Cortex of kidney (tissue), 1 donor: ENCODE measurements around the gene RBMS2.

Experiments
- DNase-seq: peaks from one replicate; lab custom pipeline; 2025; lab: John Stamatoyannopoulos, UW

The RBMS2 gene

DNA sequence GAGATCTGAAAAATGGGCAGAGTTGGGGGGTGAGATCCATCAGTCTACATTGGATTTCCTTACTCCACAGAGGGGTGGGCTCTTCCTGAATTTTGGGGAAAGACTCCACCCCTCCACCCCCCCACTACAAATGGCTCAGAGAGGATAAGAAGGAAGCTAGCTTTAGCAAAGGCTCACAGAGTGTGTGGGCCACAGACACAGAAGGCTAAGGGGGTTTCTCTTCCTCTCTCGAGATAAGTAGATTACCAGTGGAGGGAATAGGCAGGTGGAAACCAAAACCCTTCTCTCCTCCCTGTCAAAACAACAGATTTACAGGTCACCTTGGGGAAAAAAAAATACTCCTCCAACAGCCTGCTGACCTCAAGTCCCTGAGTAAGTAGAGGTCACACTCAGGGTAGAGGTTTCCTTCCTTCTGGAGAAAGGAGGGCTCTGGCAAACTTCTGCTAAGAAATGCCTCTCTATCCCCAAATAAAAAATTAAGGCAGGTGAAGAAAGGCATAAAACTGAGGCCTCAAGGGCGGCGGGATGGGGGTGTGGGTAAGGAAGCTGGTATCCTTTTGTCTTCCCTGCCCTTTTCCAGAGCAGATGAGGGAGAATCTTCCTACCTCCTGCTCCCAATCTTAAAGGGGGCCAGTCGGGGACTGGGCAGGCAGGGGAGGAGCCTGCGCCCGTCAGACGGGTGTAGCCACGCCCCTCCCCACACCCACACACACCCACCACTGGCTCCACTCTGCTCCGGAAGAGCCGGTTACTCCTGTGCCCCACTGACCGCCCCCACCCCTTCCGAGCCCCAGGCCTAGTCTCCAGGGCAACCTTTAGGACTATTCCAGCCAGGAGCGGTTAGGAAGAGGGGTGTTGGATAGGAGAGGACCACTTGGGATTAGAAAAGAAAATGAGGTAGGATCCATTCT, 110.4 kb downstream of the RBMS2 start:
- no peak for DNase-seq

DNA sequence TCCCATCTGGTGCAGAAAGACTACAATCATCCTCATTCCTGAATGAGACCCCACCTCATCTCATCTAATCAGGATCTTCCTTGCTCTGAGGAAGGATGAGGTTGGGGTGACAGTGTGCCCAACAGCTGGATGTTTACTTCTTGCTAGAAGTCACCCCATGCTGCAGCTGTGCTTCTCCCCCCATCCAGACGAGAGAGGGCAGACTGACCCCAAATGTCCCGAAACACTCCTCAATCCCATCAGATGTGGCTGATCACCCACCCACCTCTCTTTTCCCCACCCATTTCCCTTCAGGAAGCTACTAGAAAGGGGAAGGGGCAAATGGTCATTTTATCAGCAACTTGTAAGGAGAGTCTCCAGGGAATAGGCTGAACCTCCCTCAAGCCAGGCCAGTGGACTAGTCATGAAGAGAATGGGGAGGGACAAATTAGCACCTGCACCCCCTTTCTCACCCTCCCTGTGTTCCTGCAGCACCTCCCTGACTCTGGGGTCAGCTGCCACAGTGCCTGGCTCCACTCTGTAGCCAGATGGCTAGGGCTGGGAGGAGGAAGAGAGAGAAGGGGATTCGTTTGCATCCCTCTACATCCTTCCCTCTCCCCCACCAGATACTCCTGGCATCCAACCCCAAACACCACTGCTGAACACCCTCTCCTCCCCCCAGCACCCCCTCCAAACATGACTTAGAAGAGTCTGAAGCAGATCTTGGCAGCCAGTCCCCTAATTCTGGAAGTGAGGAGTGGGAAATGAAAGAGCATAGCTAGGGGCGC, 111.3 kb downstream of the RBMS2 start:
- no peak for DNase-seq

DNA sequence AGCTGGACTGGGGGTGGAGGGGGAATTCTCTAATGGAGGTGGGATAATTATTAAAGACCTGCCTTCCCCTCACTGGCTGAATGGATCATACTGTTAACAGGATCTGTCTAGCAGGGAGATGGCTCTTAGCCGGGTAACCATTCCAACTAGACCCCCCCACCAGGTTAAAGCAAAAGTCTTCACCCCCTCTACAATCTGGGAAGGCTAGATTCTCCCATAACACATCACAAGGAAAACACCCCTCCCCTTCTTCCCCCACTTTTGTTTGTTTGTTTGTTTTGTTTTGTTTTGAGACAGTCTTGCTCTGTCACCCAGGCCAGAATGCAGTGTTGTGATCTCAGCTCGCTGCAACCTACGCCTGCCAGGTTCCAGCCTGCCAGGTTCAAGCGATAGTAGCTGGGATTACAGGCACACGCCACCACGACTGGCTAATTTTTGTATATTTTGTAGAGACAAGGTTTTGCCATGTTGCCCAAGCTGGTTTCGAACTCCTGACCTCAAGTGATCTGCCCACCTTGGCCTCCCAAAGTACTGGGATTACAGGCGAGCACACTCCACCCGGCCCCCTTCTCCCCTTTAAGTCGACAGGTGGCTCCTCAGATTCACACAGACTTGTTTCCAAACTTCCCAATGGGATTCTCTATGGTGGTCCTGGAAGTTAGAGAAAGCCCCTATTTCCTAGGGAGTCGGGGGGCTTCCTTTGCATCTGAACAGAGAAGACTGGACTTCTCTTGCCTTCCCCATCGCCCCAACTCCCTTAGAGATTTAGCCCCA, 112.0 kb downstream of the RBMS2 start:
- DNase-seq: no peak

DNA sequence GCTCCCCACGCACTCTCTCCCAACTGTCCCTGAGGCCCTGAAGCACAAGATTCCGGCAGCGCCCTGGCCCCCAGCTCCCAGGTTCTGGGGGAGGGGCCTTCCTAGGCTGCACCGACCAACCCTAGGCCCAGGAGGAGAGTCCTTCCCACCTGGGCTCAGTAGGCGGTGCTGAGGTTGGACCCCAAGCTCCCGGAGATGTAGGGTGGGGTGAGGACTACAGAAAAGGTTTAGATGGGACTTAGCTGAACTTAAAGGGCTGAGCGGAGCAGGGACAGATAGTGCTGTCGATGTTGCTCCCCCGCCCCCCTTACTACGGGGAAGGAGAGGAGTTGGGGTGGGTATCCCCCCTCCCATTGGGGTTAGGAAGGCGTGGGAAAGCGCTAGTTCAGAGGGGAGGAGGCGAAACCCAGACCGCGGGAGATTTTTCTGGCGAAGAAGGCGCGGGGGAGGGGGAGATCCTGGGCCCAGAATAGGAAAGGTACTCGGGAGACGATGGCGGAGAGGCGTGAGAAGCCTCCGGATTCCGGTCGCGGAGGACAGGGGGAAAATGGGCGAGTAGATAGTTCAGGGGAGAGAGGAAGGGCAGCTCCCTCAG, 112.7 kb downstream of the RBMS2 start:
- DNase-seq: no peak

- no peak for DNase-seq
Observed at GRCh38 chr12:56634837-56635791, 113.5 kb downstream of the RBMS2 start.

DNA sequence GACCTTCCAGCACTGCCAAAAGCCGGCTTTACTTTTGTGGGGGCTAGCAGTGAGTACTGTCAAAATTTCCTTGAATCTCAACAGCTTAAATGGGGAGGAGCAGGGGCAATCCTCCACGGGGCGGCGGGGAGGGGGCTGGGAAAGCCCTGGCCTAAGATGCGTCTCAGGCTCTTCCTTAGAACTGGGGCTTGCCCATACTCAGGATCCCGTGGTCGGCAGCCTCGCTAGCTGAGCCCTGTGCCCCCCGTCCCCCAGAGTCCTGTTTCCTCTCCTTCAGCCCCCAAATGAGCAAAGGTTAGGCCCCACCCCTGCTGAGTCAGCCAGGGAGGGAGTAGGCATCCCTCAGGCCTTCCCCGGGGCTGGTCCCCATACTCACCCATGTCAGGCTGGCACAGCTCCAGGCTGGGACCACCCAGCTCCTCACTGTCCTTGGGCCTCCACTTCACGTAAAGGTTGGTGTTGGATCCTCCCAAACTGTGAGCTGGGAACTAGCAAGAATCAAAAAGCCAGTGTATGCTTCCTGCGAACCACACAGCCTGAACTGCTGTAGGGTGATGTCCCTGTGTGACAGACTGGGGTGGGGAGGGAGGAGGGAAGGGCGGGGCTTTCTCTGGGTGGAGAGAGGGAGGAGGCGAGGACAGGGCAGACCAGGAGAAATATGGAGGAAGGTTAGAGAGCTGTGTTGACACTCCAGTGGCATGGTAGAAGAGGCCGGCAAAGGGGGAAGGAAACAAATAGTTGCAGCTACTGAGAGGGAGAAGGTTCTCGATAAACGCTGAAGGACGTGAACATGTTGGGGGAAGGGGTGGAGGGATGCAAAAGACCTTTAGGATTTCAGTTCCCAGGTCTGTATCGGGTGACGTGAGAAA, 114.4 kb downstream of the RBMS2 start:
- DNase-seq: no peak

DNA sequence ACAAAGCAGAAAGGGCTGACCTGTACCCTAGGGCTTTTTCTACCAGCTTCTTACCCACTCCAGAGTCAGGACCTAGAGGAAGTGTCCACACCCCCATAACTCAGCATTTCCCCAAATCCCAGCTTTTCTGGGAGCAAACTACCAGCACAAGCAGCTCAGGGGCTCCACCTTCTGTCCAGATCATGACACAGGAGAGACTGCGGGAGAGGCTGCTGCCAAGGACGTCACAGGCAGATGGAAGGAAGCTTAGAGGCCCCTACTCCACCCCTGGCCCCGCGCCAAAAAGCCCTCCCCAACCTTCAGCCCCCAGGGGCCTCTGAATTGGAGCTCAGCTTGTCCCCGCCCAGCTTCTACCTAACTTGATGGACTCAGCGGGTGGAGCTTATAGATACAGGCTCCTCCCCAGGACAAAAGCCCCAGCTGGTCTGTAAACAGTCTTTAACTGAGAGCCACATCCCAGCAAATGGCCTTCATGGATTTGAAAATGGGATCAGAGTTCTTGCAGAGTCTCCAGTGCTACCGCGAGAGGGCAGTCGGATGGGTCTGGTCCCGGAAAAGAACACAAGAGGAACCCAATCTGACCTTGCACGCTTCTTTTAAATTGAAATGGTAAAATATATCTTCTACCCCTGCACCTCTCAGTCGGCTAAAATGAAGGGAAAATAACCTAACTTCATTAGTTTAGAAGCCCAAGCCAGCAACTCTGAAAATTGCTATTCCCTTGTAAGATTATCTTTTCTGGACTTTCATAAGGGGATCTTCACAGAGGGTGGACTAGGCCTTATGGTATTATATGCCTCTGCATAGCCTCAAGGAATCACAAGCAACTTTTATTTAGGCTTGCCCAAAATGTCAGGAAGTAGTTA, 115.3 kb downstream of the RBMS2 start:
- DNase-seq: no peak

DNA sequence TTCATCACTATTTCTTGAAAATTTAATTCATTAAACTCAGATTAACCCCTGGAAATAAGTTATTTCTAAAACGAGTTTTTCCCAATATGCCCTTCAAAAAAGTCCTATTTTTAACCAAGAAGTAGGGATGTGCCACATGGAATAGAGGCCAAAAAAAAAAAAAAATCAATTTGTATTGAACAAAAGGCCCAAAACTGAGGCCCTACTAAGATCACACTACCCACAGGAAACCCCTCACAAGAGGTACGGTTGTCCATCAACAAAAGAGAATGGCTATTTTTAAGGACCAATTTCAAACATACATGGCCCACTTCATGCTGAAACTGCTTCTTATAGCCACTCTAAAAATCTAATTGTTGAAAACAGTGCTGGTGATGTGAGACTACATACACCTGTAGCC, 116.0 kb downstream of the RBMS2 start:
- no peak for DNase-seq

DNA sequence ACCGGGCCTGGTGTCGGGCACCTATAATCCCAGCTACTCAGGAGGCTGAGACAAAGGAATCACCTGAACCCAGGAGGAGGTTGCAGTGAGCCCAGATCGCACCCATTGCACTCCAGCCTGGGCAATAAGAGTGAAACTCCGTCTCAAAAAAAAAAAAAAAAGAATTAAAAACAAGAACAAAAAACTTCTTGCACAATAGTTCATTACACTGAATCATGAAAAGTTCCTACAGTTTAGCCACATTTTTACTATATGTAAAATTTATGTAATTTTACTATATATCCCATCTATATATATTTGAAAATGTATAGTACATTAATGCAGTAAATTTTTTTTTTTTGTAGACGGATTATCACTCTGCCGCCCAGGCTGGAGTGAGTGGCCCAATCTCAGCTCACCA, 119.6 kb downstream of the RBMS2 start:
- no peak for DNase-seq

DNA sequence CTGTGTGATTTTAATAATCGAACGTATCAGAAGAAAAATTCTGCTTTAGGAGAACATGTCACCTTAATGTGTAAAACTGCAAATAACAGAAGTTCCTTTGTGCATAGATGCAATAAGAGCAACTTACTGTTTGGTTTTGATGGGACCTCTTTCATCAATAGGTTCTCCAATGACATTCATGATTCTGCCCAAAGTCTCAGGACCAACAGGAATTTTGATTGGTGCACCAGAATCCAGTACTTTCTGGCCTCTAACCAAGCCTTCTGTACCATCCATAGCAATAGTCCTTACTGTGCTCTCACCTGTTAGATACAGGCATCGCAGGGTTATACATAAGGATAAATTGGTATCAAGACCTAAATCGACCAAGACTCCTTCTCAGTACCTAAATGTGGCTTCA, 123.0 kb downstream of the RBMS2 start:
- DNase-seq: no peak

DNA sequence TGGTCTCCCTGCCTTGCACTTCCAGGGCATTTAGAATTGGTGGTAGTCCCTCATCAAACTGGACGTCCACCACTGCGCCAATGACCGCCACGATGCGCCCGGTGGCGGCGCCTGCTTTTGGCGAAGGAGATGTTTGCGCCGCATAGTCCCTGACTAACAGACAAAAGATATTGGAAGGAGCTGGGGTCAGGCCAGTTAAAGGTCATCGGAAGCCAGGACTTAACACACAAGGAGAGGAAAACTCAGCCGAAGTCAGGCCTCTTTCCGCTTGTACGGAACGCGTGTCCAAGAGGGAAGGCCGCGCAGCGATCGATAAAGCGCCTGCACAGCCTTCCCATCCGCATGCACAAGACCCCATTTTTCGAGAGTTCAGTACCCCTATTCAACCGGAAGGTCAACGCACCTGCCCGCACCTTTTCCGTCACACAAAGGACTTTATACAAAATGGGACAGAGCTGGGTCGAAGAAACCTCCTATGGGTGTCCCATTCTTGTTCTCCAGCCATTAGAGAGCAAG, 123.6 kb downstream of the RBMS2 start:
- DNase-seq: no peak
